Stimulated activated CD8-positive, alpha-beta memory T cell treated with anti-CD3 and anti-CD28 coated beads, Interleukin-15, amount 100 ng/mL, for 1 hour (primary cell): Measurements from ENCODE around the gene AKAP13.

Experiments
- DNase-seq: peaks from one replicate; pipeline ENCODE4 v3.0.0-alpha.2; 2020; ENCODE audit warnings: low read depth

The AKAP13 gene

GRCh38 chr15:85756411-85757072 lies 376.1 kb downstream of the AKAP13 start:
- no peak for DNase-seq

- DNase-seq: no peak
Measured at GRCh38 chr15:85757073-85757938, 376.9 kb downstream of the AKAP13 start.

- DNase-seq: no peak
Measured at GRCh38 chr15:85757939-85758654, 377.7 kb downstream of the AKAP13 start.

GRCh38 chr15:85758655-85758978 lies 378.2 kb downstream of the AKAP13 start:
- no peak for DNase-seq

GRCh38 chr15:85759376-85759775 lies 379.0 kb downstream of the AKAP13 start:
- no peak for DNase-seq

- DNase-seq: no peak
Measured at GRCh38 chr15:85760049-85760448, 379.6 kb downstream of the AKAP13 start.

GRCh38 chr15:85760531-85761371 lies 380.3 kb downstream of the AKAP13 start:
- no peak for DNase-seq

GRCh38 chr15:85761635-85762034 lies 381.2 kb downstream of the AKAP13 start:
- DNase-seq: no peak

GRCh38 chr15:85762039-85762755 lies 381.8 kb downstream of the AKAP13 start:
- no peak for DNase-seq

GRCh38 chr15:85762756-85763127 lies 382.3 kb downstream of the AKAP13 start:
- DNase-seq: no peak

GRCh38 chr15:85763157-85763556 lies 382.8 kb downstream of the AKAP13 start:
- no peak for DNase-seq

- DNase-seq: no peak
Measured at GRCh38 chr15:85763673-85764633, 383.6 kb downstream of the AKAP13 start.

GRCh38 chr15:85764649-85765277 lies 384.4 kb downstream of the AKAP13 start:
- DNase-seq: no peak

- no peak for DNase-seq
Measured at GRCh38 chr15:85766001-85766831, 385.8 kb downstream of the AKAP13 start.

- DNase-seq: no peak
Measured at GRCh38 chr15:85767785-85768529, 387.6 kb downstream of the AKAP13 start.

- no peak for DNase-seq
Measured at GRCh38 chr15:85768595-85769168, 388.3 kb downstream of the AKAP13 start.

- no peak for DNase-seq
Measured at GRCh38 chr15:85769182-85769900, 388.9 kb downstream of the AKAP13 start.
